Stimulated activated CD8-positive, alpha-beta memory T cell treated with anti-CD3 and anti-CD28 coated beads, Interleukin-15, amount 100 ng/mL, for 1 hour (primary cell): ENCODE measurements around the gene SMARCAL1.
A peak's percentile ranks its signal among the peaks of the same experiment; 100 is the strongest.

ENCODE experiments used
- DNase-seq: peaks from one replicate; pipeline ENCODE4 v3.0.0-alpha.2; 2020; ENCODE audit warnings: low read depth

The SMARCAL1 gene

DNA sequence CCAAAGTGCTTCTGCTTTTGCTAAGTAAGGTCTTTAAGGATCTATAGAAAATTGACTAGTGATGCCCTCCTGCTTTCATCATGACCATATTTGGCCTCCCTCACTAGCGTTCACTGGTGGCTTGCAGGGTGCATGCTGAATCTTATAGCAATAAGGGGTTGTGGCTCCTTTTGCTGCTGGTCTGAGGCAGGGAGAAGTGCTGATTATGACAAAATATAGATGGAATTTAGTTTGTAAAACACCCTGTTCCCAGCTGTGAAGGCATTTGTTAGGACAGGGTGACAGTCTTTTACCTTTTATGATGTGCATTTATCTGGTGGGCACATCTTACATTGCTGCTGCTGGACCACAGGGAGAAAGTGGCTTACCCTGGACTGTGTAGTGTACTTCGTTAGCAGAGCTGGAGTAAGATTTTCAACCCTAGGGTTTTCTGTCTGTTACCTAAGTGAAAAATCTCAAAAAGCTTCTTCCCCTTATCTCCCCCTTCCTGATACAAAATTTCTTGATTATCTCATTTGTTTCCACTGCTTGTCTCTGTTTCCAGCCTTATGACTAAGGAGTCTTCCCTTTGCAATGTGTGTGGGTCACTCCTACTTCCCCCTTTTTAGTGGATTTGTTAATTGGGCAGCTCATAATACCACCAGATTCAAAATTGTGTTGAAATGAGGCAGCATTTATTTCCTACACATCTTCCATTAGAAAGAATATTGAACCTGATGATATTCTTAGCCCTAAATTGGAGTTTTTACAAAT lies 65.2 kb downstream of the SMARCAL1 start:
- DNase-seq, result no peak

DNA sequence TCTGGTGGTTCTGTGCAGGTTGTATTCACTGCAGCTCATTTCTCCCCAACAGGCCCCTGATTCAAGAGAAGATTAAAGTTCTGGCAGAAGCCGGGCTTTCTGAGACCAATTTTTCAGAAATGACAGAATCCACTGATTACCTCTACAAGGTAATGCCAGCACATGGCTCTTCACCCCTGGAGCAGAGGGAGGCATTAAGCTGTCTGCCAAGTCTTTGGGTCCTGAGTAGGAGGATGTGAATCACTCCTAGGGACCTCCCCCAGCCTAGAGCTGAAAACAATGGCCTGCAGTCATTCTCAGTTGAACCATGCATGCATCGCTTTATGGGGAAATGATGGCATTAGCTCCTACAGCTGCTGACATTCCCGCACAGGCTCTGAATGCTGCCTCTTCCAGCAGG lies 65.9 kb downstream of the SMARCAL1 start:
- DNase-seq, result no peak

DNA sequence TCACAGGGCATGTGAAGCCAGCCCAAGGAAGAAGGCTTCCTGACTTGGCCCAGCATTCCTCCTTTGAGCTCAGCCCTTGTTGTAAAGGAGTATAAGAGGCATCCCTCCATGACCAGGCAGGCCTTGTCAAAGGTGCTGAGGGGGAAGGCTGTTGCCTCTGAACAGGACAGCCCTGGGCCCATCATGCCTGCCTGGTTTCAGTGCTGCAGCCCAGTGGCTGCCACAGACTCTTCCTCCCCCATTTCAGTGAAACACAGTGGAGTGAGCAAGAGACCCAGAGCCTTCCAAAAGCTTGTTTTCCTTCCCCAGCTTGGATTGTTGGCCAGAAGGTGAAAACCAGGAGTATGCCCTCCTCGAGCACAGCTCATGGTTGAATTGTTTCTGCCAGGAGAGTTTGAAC lies 66.5 kb downstream of the SMARCAL1 start:
- DNase-seq, result no peak

DNA sequence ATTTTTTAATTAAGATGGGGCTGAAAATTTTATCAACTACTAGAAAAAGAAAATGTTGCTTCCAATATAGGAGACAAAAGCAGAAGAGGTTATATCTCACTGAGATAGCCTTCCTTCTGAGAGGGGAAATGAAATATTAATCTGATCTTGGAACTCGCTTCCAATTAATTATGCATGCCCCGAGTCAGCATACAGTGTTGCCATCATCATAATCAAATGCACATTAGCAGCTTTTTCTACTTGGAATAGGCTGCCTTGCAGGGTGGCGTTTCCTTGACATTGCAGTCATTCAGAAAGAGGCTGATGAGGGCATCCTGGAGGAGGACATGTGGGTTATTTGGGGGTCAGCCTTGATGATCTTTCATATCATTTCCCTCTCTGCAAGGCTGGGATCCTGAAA lies 67.9 kb downstream of the SMARCAL1 start:
- DNase-seq, result no peak

DNA sequence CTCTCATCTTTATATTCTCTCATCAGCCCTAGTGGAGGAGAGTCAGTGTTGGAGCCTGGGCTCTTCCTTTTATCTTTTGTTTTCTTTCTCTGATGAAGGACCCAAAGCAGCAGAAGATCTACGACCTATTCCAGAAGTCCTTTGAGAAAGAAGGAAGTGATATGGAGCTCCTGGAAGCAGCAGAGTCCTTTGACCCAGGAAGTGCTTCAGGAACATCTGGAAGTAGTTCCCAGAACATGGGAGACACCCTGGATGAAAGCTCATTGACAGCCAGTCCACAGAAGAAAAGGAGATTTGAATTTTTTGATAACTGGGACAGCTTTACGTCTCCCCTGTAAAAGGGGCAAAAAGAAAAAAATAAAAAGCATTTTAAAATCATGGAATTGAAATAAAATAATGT lies 70.4 kb downstream of the SMARCAL1 start:
- DNase-seq, result no peak

DNA sequence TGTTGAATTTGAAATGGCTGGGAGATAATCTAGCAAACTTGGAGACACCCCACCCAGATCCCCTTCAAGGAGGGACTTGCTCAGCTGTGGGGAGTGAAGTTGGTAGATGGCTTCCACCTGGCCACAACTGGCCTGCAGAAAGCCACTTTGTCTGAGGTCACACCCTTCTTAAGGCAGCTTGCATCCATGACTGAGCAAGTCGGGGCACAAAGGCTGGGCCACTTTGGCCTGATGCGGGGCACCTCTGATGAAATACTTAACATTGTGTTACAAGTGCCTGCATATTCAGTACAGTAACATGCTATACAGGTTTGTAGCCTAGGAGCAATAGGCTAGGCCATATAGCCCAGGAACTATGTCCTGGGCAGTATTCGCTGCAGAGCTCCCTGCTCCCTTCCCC lies 73.0 kb downstream of the SMARCAL1 start:
- no peak for DNase-seq

DNA sequence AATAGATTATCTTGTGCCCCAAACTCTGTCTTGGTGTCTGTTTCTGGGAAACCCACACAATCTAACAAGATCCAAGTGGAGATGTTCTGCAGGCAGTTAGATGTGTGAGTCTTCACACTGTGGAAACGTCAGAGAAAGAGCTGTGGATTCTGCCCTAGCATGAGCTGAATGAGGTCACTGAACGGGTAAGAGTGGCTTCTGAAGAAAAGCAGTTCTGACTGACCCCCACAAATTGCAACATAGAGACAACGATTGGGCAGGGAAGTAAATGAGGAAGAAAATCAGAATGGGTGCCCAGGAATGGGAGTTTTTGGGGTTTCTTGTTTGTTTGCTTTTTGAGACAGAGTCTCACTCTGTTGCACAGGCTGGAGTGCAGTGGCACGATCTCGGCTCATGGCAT lies 73.5 kb downstream of the SMARCAL1 start:
- no peak for DNase-seq

DNA sequence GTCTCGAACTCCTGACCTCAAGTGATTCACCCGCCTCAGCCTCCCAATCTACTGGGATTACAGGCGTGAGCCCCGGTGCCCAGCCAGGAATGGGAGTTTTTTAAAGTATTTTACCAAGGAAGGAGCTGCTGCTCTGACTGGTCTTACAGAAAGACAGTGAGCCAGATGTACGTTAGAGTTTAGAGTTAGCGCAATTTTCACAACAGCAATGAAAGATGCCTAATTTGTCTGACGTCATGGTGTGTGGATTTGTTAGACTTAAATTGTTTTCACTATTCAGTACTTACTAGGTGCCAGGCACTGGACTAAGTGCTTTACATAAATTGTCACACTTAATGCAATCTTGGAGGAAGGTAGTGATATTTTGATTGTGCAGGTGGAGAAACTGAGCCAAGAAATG lies 74.0 kb downstream of the SMARCAL1 start:
- no peak for DNase-seq

DNA sequence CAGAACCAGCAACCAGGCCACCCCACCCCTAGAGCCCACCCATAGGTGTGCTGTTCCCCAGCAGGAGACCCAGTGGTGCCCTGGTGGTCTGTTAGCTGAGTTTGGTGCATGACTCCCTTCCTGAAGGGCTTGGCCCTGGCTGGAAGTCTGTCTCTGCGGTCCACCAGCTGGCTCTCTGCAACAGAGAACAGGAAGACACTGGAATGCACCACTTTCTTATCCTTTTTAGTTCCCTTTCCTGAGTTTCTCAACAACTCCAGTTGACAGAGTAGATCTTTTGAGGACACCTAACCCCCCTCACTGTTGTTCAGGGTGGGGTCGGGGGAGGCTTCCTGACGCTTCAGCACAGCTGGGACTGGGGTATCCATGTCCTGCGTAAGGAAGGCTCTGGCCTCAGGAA lies 74.4 kb downstream of the SMARCAL1 start:
- no peak for DNase-seq

DNA sequence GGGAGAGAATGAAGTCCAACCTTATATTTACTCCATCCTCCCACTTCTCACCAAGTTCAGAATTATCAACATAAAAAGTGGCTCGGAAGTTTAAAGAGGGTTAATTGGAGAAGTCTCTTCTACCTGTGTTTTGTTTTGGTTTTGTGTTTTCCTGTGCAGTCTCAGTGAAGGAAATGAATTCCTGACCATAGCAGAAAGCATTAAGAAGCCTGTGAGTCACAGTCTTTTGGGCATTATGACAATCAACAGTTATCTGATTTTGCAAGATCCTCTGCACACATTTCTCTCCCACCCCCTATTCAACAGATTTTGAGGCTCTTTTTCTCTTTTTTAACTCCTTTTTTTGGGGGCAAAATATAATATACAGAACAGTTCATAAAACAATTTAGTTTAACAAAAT lies 77.8 kb downstream of the SMARCAL1 start:
- DNase-seq, result no peak

DNA sequence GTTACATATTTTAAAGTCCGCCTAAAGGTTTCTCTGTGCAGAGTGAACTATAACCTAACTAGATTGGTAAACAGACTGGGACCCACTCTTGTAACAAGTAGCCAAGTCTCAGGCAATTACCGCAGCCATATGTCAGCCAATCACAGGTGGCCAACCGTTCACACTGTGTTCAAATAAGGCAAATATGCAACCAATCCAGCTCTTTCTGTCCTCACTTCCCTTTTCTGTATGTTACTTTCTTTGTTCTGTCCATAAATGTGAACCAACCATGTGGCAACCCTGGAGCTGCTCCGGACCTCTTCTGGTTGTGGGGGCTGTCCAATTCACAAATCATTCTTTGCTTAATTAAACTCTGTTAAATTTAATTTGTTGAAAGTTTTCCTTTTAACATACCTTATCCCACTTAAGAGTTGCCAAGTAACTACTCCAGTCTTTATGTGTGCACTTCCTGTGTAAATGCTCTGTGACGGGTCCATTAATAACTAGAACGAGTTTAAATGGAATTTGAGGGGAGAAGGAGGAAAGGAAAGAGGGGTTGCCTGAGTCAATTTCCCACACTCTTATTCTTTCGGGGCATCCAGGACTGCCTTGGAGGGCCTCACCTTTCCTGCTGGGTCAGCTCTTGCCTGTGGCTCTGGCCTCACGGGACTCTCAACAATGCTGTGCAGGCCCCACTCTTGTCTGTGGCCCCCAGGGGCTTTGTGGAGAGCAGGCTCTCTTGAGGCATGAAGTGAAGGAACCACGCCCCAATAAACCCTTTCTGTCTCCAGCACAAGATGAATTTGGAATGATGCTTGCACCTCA lies 79.7 kb downstream of the SMARCAL1 start:
- no peak for DNase-seq

DNA sequence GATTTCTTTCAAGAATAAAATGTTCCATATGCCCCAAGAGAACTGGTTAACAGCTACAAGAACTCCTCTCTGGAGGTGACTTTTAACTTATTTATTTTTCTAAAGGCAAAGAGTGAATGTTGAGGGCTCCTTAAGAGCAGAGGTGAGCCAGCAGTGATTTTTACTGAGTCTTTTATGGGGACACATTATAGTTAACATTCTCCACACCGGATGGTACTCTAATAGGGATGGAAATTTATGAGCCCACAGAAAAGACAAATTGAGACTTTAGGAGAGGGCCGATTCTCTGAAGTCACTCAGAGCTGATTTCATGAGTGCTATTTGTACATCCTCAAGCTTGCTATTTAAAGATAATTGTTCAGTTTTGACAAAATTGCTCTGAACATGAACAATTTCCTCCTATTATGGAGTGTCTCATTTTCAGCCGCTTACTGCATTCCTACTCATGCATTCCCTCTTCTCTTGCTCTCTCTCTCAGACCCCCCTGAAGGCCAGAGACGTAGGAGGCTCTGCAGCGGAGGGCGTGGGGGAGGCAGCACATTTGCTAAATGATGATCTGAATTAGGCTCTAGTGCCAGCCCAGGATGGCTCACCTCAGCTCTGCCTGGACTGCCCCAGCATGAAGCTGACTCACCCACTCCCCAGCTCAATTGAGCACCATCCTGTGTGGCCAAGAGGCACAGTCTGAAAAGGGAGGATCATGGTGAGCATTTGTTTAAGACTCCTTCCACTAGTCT lies 80.5 kb downstream of the SMARCAL1 start:
- no peak for DNase-seq

DNA sequence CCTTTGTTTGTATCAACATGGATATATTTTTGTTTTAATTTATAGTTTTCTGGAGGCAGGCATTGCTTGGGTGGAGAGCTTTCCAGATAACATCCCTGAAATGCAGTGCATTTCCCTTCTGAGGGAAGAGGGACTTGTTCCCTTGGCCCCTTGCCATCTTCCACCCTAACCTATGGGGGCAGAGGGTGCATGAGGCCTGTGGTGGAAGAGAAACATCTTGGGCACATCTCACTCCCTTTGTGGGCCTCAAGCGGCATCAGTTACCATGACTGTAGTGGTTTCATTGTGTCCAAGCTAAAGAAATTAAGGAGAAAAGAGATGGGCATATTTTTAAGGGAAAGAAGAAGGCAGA lies 81.0 kb downstream of the SMARCAL1 start:
- no peak for DNase-seq

DNA sequence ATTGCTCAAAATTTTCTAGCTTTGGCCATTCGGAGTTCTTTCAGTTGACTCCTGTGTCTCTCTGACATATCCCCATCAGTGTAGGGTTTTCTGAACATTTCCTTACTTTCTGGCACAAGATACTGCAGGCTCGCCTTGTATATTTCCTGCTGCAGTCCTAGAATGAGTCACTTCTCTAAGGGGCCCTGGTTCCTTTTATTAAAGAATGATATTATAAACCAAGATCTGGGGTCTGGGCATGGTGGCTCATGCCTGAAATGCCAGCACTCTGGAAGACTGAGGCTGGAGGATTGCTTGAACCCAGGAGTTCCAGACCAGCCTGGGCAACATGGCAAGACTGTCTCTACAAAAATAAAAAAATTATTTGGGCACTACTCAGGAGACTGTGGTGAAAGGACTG lies 83.4 kb downstream of the SMARCAL1 start:
- no peak for DNase-seq

DNA sequence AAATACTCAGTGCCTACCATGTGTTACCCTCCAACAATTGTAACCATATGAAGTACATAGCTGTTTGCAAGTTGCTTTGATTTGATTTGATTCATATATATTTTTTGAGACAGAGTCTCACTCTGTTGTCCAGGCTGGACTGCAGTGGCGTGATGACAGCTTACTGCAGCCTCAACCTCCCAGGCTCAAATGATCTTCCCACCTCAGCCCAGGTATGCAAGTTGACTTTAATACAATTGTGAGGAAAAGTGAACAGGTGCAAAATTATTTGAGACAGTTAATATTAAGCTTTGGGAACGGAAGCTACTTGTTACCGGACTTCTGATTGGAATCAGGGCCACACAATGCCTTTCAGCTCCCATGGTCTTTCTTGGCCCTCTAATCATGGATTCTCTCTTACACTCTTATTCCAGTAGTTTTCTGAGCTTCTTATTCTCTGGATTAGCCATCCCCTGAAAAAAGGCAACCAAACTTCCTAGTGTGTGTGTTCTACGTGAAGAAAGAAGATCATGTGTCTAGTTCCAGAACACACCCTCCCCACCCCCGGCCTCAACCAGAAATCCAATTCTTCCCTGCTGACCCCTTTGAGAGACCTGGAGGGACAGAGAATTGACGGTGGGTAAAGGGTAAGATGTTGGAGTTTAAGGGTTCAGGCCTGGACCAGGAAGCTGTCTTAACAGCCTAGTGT lies 85.2 kb downstream of the SMARCAL1 start:
- no peak for DNase-seq

DNA sequence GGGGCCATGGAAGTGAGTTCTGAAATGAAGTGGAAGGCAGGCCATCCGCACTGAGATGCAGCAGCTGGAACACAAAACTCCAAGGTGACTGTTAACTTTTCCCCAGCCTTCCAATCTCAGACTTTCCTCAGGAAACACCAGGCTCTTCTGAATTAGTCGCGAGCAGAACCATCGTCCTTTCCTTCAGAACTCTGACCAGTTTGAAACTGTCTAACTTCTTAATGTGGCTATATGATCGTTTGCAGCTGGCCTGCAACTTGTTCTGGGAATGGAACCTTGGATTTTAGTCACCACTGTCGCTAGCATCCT lies 85.7 kb downstream of the SMARCAL1 start:
- no peak for DNase-seq

DNA sequence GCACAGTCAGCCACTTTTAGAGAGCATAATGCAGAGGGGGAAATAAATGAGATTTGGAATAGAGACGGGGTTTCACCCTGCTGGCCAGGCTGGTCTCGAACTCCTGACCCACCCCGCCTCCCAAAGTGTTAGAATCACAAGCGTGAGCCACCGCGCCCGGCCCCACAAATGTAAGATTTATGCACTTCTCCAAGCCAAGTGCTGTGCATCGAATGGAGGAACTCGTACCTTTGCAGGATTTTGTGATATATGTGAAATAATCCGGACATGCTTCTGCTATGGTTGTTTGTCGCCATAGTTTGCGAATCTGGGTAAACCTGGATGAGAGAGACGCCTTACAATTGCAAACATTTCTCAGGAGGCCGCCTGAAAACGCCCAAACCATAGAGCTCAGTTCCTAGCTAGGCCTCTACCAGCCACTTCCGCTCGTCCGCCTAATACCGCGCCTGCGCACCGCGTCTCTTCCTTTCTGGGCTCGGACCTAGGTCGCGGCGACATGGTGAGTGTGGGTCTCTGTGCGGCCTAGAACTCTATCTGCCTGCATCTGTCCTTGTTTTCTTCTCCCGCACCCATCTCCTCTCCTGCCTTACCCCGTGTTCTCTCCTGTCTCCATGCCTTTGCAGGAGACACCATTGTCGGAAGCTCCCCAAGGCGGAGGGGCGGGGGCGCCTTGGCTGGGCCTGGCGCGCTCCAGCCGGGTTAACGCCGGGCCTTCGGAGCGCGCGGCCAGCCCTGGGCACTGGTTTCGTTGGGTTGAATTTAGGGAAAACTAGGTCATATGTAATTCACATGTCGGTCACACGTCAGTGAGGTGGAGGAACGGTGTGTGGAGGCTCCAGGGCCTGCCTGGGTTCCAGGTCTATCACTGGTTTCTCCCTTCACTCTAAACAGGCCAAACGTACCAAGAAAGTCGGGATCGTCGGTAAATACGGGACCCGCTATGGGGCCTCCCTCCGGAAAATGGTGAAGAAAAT lies 86.4 kb downstream of the SMARCAL1 start, which contains the start of gene RPL37A:
TSS of gene RPL37A (plus strand) at position 466 of the 974 bp plus-strand sequence. CDS start at position 497, 31 bp downstream.
- peak; percentile 71 for DNase-seq

DNA sequence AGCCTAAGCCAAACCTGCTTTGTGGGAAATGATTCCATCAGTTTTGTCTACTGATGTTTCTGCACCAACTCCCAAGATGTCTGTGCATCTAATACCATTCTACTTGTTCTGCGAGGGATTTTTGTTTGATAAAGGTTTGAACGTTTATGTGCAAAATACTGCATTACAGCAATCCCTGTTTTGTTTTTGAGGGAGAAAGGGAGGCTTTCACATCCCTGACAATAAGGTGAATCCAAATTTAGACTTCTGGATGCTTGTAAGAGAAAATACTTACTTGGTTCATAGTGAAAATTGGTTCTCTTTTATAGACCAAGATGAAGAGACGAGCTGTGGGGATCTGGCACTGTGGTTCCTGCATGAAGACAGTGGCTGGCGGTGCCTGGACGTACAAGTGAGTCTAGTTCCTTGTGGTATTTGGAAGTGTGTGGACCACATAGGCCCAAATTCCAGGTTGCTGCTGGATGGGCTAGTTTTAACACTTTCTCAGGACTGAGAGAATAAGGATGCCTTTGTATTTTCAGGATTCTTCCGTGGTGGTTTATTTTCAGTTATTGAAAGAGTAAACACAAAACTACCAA lies 87.4 kb downstream of the SMARCAL1 start:
- no peak for DNase-seq

DNA sequence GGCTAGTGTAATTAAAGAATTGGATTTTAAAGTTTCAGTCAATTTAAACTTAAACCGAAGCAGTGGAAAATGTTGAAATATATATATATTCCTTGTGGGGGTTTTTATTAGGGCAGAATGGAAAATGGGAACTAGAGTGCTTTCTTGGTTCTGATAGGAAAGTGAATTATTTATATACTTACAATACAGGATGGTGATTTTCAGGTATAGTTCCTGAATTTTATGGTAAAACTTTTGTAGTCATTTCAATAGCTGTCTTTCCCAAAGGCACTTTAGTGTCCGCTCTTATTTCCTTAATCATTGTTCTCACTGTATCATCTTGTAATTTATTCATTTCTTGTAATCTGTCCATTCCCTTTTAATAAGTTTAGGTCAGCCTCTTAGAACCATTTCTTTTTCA lies 88.3 kb downstream of the SMARCAL1 start:
- DNase-seq, result no peak

DNA sequence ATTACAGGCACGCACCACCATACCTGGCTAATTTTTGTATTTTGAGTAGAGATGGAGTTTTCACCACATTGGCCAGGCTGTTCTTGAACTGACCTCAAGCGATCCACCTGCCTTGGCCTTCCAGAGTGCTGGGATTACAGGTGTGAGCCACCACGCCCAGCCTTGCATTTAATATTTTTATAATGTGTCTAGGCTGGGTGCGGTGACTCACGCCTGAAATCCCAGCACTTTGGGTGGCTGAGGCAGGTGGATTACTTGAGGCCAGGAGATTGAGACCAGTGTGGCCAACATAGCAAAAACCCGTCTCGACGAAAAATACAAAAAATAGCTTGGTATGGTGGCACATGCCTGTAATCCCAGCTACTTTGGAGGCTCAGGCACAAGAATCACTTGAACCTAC lies 89.6 kb downstream of the SMARCAL1 start:
- DNase-seq, result no peak
